Measurements from ENCODE around the gene ZFYVE1. TPM values are rescaled to one million over a fixed set of nuclear protein-coding genes. Genes with fewer than 3 reads are reported as not detected.

The ZFYVE1 gene
- total RNA-seq, 1 experiment from 2014 or later, result 5.7 TPM

GRCh38 chr14:72920008-72920407 lies 106.9 kb downstream of the ZFYVE1 start:
- no peak for DNase-seq (ENCODE audit: low spot score)

Other genes starting within 250 kb of the ZFYVE1 start
- 0.06 and 3.2 TPM in 2 replicates for gene DPF3, start 133.0 kb downstream of the ZFYVE1 start, total RNA-seq (2014; rRNA removed; shearing (Covaris generic))
- 14.0 and 19.4 TPM in 2 replicates for gene DCAF4, start 100.6 kb downstream of the ZFYVE1 start, total RNA-seq (2014; rRNA removed; shearing (Covaris generic))
- gene RBM25, start 31.4 kb upstream of the ZFYVE1 start, total RNA-seq (2014; rRNA removed; shearing (Covaris generic)), result 22.5 and 23.4 TPM in 2 replicates
- 26.3 and 38.8 TPM in 2 replicates for gene PSEN1, start 109.4 kb upstream of the ZFYVE1 start, total RNA-seq (2014; rRNA removed; shearing (Covaris generic))
- not detected in 2 replicates for gene PAPLN, start 210.4 kb upstream of the ZFYVE1 start, total RNA-seq (2014; rRNA removed; shearing (Covaris generic))

Data from H4 (cell line).